ENCODE results near the gene SULT1A2. TPM values are rescaled to one million over a fixed set of nuclear protein-coding genes. Genes with fewer than 3 reads are reported as not detected.

SULT1A2 gene
- total and polyA plus RNA-seq, 2 of the 13 experiments (the other 11 are each of a cell fraction or from before 2014, with no cell fraction given): 33.0 to 34.2 TPM

- TF ChIP-seq PITX1 (CRISPR knock-in tag; IDR thresholded peaks at IDR 0.05): 0 out of 2 replicates have a peak, but pooled peaks have one; percentile 50
- TF ChIP-seq EP300 (IDR thresholded peaks at IDR 0.05; ENCODE audit: low read depth in 2 of 2, low read length in 2 of 2): peak; percentile 45 to 52; a peak in 2 of 4 replicates
- no peak for TF ChIP-seq EP300 (CRISPR knock-in tag; IDR thresholded peaks at IDR 0.05; ENCODE audit: borderline replicate concordance)
- TF ChIP-seq KAT7 (CRISPR knock-in tag; IDR thresholded peaks at IDR 0.05; ENCODE audit: borderline replicate concordance): no peak
- TF ChIP-seq, protein P1, sequence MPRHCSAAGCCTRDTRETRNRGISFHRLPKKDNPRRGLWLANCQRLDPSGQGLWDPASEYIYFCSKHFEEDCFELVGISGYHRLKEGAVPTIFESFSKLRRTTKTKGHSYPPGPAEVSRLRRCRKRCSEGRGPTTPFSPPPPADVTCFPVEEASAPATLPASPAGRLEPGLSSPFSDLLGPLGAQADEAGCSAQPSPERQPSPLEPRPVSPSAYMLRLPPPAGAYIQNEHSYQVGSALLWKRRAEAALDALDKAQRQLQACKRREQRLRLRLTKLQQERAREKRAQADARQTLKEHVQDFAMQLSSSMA (CRISPR knock-in tag; IDR thresholded peaks at IDR 0.05): peak; percentile 81
- TF ChIP-seq, protein P2, sequence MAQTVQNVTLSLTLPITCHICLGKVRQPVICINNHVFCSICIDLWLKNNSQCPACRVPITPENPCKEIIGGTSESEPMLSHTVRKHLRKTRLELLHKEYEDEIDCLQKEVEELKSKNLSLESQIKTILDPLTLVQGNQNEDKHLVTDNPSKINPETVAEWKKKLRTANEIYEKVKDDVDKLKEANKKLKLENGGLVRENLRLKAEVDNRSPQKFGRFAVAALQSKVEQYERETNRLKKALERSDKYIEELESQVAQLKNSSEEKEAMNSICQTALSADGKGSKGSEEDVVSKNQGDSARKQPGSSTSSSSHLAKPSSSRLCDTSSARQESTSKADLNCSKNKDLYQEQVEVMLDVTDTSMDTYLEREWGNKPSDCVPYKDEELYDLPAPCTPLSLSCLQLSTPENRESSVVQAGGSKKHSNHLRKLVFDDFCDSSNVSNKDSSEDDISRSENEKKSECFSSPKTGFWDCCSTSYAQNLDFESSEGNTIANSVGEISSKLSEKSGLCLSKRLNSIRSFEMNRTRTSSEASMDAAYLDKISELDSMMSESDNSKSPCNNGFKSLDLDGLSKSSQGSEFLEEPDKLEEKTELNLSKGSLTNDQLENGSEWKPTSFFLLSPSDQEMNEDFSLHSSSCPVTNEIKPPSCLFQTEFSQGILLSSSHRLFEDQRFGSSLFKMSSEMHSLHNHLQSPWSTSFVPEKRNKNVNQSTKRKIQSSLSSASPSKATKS (CRISPR knock-in tag; IDR thresholded peaks at IDR 0.05): no peak
- no peak for TF ChIP-seq NFKBIZ (CRISPR knock-in tag; IDR thresholded peaks at IDR 0.05)
- no peak for TF ChIP-seq ZNF33B (CRISPR knock-in tag; IDR thresholded peaks at IDR 0.05)
- TF ChIP-seq ZNF770 (CRISPR knock-in tag; IDR thresholded peaks at IDR 0.05): peak; percentile 62; the same call in 1 of the 2 replicates
- TF ChIP-seq, protein P3, sequence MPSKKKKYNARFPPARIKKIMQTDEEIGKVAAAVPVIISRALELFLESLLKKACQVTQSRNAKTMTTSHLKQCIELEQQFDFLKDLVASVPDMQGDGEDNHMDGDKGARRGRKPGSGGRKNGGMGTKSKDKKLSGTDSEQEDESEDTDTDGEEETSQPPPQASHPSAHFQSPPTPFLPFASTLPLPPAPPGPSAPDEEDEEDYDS (CRISPR knock-in tag; IDR thresholded peaks at IDR 0.05): no peak
- TF ChIP-seq, protein P4, sequence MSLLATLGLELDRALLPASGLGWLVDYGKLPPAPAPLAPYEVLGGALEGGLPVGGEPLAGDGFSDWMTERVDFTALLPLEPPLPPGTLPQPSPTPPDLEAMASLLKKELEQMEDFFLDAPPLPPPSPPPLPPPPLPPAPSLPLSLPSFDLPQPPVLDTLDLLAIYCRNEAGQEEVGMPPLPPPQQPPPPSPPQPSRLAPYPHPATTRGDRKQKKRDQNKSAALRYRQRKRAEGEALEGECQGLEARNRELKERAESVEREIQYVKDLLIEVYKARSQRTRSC (CRISPR knock-in tag; IDR thresholded peaks at IDR 0.05; ENCODE audit: low read depth): no peak
- no peak for TF ChIP-seq ZSCAN22 (CRISPR knock-in tag; IDR thresholded peaks at IDR 0.05)
- 0 out of 2 replicates have a peak, but pooled peaks have one; percentile 17 for TF ChIP-seq ZNF446 (CRISPR knock-in tag; IDR thresholded peaks at IDR 0.05)
- TF ChIP-seq ZNF710 (CRISPR knock-in tag; IDR thresholded peaks at IDR 0.05; ENCODE audit: borderline replicate concordance): 0 out of 2 replicates have a peak, but pooled peaks have one; percentile 42
- no peak for TF ChIP-seq ZFYVE20 (CRISPR knock-in tag; IDR thresholded peaks at IDR 0.05; ENCODE audit: borderline replicate concordance, low read depth)
- TF ChIP-seq, protein P5, sequence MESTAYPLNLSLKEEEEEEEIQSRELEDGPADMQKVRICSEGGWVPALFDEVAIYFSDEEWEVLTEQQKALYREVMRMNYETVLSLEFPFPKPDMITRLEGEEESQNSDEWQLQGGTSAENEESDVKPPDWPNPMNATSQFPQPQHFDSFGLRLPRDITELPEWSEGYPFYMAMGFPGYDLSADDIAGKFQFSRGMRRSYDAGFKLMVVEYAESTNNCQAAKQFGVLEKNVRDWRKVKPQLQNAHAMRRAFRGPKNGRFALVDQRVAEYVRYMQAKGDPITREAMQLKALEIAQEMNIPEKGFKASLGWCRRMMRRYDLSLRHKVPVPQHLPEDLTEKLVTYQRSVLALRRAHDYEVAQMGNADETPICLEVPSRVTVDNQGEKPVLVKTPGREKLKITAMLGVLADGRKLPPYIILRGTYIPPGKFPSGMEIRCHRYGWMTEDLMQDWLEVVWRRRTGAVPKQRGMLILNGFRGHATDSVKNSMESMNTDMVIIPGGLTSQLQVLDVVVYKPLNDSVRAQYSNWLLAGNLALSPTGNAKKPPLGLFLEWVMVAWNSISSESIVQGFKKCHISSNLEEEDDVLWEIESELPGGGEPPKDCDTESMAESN (CRISPR knock-in tag; conservative IDR thresholded peaks at IDR 0.05): no peak; the same call in 1 of the 2 replicates
- TF ChIP-seq ZNF709 (CRISPR knock-in tag; IDR thresholded peaks at IDR 0.05): no peak
- TF ChIP-seq ZNF780A (CRISPR knock-in tag; IDR thresholded peaks at IDR 0.05): no peak
- peak; percentile 84 for TF ChIP-seq CEBPB (IDR thresholded peaks at IDR 0.05; ENCODE audit: borderline replicate concordance, low read depth, low read length)
Measured at GRCh38 chr16:28596115-28596630, 677 bp downstream of the SULT1A2 start (continued).
